Measurements from ENCODE around the gene PRKCE. TPM values are rescaled to one million over a fixed set of nuclear protein-coding genes. Genes with fewer than 3 reads are reported as not detected.

PRKCE gene
- total and polyA plus RNA-seq, 4 donors, result 2.5 to 38.6 (median 5.8) TPM

- TF ChIP-seq ZBTB33 (IDR thresholded peaks at IDR 0.05), result no peak
These were observed 185.3 kb downstream of the PRKCE start (continued) for GRCh38 chr2:45836740-45837139.

- Histone ChIP-seq H3K27me3 (ENCODE audit: control insufficient read depth in 4 of 4, insufficient read depth in 4 of 4, low read length in 3 of 4) (no peaks in the 10 kb centered on the region), H3K4me3 (ENCODE audit: low read depth in 1 of 3, low read length in 3 of 3) (no peak overlapping the region), H3K4me1 (ENCODE audit: control insufficient read depth in 4 of 4, insufficient read depth in 4 of 4, low read length in 3 of 4) (peaks cover 0 to 3% (median 0%) of the 10 kb centered on the region in 4 donors), H3K27ac (ENCODE audit: low read depth in 1 of 2, low read length in 2 of 2) (no peak overlapping the region), H3K9ac (ENCODE audit: low read depth in 1 of 2, low read length in 2 of 2) (no peak overlapping the region), H3K9me3 (ENCODE audit: control insufficient read depth in 4 of 4, low read length in 3 of 4) (no peaks in the 10 kb centered on the region), H3K36me3 (ENCODE audit: control insufficient read depth in 4 of 4, insufficient read depth in 3 of 4, low read depth in 1 of 4, low read length in 3 of 4) (no peaks in the 10 kb centered on the region)
- TF ChIP-seq CTCF (IDR thresholded peaks at IDR 0.05; ENCODE audit: low read depth, low read length, missing input control) (no peak), REST (IDR thresholded peaks at IDR 0.05) (no peak), HNF4A (conservative IDR thresholded peaks at IDR 0.05) (no peak), FOXA1 (IDR thresholded peaks at IDR 0.05) (no peak), RAD21 (IDR thresholded peaks at IDR 0.05) (no peak), SP1 (IDR thresholded peaks at IDR 0.05) (no peak), TAF1 (conservative IDR thresholded peaks at IDR 0.05) (no peak), YY1 (IDR thresholded peaks at IDR 0.05) (no peak), ZBTB33 (IDR thresholded peaks at IDR 0.05) (no peak)
- WGBS, result 95% methylated on average over 7 of the region's 7 CpGs
- DNase-seq (ENCODE audit: low spot score), result no peak
These were observed 186.4 kb downstream of the PRKCE start for GRCh38 chr2:45837812-45838341.

All from liver (tissue), 9 donors.